Spleen (tissue), 7 donors: ENCODE data around the gene C21orf58.

Experiments used
- CTCF ChIP-seq, 11 experiments: fragments of 200-600 bp in 7 of 11; fragments of 450-650 bp in 4 of 11; sonication (generic) in 4 of 11; IDR thresholded peaks in 8 of 11; conservative IDR thresholded peaks in 3 of 11; 1 replicate in 7 of 11; 2 replicates in 4 of 11; pipeline versions ENCODE4 v1.4.0 to v1.8.0; 2016 to 2021; ENCODE audit warnings: antibody characterized with exemption in 11 of 11, inconsistent platforms in 4 of 11, mild to moderate bottlenecking in 1 of 11
- POLR2A ChIP-seq, 3 donors: fragments of 450-650 bp; IDR thresholded peaks; one replicate each; pipeline ENCODE4 v1.5.1; 2017; ENCODE audit warnings: antibody characterized with exemption in 3 of 3, mild to moderate bottlenecking in 1 of 3
- POLR2AphosphoS5 ChIP-seq, 3 donors: sonication (generic); formaldehyde crosslinking; IDR thresholded peaks; one replicate each; pipeline ENCODE4 v1.5.1; 2017; ENCODE audit warnings: antibody characterized with exemption in 3 of 3
- donor health status: DM: no; HTN: no; CAD: no; lungs with moderate emphysema.
- donor health status: DM: no; HTN: no; CAD: no.
- donor health status: DM: no; HTN: no; CAD: no.

- TF ChIP-seq CTCF (IDR thresholded peaks at IDR 0.05 in 8 of 11, conservative IDR thresholded peaks at IDR 0.05 in 3 of 11) = no peak
- peak in 1 of 3 donors; percentile 58 for TF ChIP-seq POLR2AphosphoS5 (IDR thresholded peaks at IDR 0.05)
- TF ChIP-seq POLR2A (IDR thresholded peaks at IDR 0.05) = no peak
Observed at GRCh38 chr21:46255758-46256337, 67.8 kb downstream of the C21orf58 start.
